HepG2 (cell line): ENCODE measurements around the gene GMCL2. TPM values are rescaled to one million over a fixed set of nuclear protein-coding genes. Genes with fewer than 3 reads are reported as not detected.
A peak's percentile ranks its signal among the peaks of the same experiment; 100 is the strongest.

Experiments
- AGO1 ChIP-seq: fragments of 200-400 bp; formaldehyde crosslinking; IDR thresholded peaks from 2 replicates; pipeline ENCODE4 v1.6.1; 2017; ENCODE audit warnings: mild to moderate bottlenecking, low read depth, low read length, moderate library complexity; ENCODE audit not compliant: poor library complexity, severe bottlenecking
- ATF1 ChIP-seq: IDR thresholded peaks from 2 replicates; pipeline ENCODE4 v1.6.1; 2016; ENCODE audit warnings: mild to moderate bottlenecking, control low read depth
- MED8 ChIP-seq: sonication (generic); formaldehyde crosslinking; IDR thresholded peaks from 2 replicates; pipeline ENCODE4 v1.8.1; 2023; ENCODE audit warnings: mild to moderate bottlenecking, missing genetic modification reagents; ENCODE audit not compliant: insufficient replicate concordance
- MEIS2 ChIP-seq: sonication (generic); formaldehyde crosslinking; IDR thresholded peaks from 2 replicates; pipeline ENCODE4 v1.9.0; 2021; ENCODE audit warnings: mild to moderate bottlenecking, missing genetic modification reagents
- NFRKB ChIP-seq: fragments of 450-650 bp; IDR thresholded peaks from 2 replicates; pipeline ENCODE4 v1.6.1; 2017
- NPAS2 ChIP-seq: sonication (generic); formaldehyde crosslinking; IDR thresholded peaks from 2 replicates; pipeline ENCODE4 v1.8.0; 2022; ENCODE audit warnings: mild to moderate bottlenecking, missing genetic modification reagents, borderline replicate concordance
- RELA ChIP-seq: sonication (generic); formaldehyde crosslinking; IDR thresholded peaks from 2 replicates; pipeline ENCODE4 v1.4.0; 2020; ENCODE audit warnings: missing genetic modification reagents
- SAFB2 ChIP-seq: sonication (generic); formaldehyde crosslinking; IDR thresholded peaks from 2 replicates; pipeline ENCODE4 v1.5.1; 2020; ENCODE audit warnings: missing genetic modification reagents, low read depth, mild to moderate bottlenecking, borderline replicate concordance
- SCMH1 ChIP-seq: sonication (generic); formaldehyde crosslinking; IDR thresholded peaks from 2 replicates; pipeline ENCODE4 v1.9.0; 2021; ENCODE audit warnings: missing genetic modification reagents, mild to moderate bottlenecking, borderline replicate concordance
- TBL1XR1 ChIP-seq: fragments of 150-350 bp; IDR thresholded peaks from 2 replicates; pipeline ENCODE4 v1.6.1; 2014; ENCODE audit warnings: borderline replicate concordance, low read length; ENCODE audit not compliant: partially characterized antibody
- U2AF2 ChIP-seq: fragments of 200-400 bp; formaldehyde crosslinking; IDR thresholded peaks from 2 replicates; pipeline ENCODE4 v1.6.1; 2017; ENCODE audit warnings: low read depth, mild to moderate bottlenecking, low read length
- ZNF552 ChIP-seq: sonication (generic); formaldehyde crosslinking; IDR thresholded peaks from 2 replicates; pipeline ENCODE4 v1.9.0; 2022; ENCODE audit warnings: missing genetic modification reagents, mild to moderate bottlenecking, borderline replicate concordance
- ZNF616 ChIP-seq: sonication (generic); formaldehyde crosslinking; IDR thresholded peaks from 2 replicates; pipeline ENCODE4 v1.5.0; 2020; ENCODE audit warnings: low read depth, mild to moderate bottlenecking, missing genetic modification reagents
- polyA plus RNA-seq, 8 experiments: library from polyadenylated mRNA; depleted of rRNA in 3 of 8; stranded (reverse) in 7 of 8; unstranded in 1 of 8; fragments of >200 nt; fragmentation: Illumina TruSeq in 4 of 8; extraction: Trizol in 4 of 8; gene quantifications; 2 replicates each; pipeline versions ENCODE4 v1.2.1 to v1.2.3, GENCODE V29; 2011 to 2016; ENCODE audit warnings: low read depth in 4 of 8, missing spikeins in 1 of 8, mixed read lengths in 1 of 8; ENCODE audit not compliant: insufficient read depth in 1 of 8
- total RNA-seq, 5 experiments: library from RNA; depleted of rRNA; stranded (reverse); fragments of >200 nt; fragmentation: Illumina TruSeq; extraction: Trizol; gene quantifications; 2 replicates each; pipeline ENCODE4 v1.2.3, GENCODE V29; 2016; ENCODE audit warnings: low read depth in 1 of 5
- TF ChIP-seq, protein P1 (sequence below), 2 experiments: fragments of 450-650 bp in 1 of 2; sonication (generic) in 1 of 2; formaldehyde crosslinking in 1 of 2; IDR thresholded peaks; 2 replicates each; pipeline versions ENCODE4 v1.6.1 to v1.8.0; 2016 to 2022; ENCODE audit warnings: antibody characterized with exemption in 1 of 2, mild to moderate bottlenecking in 1 of 2, missing genetic modification reagents in 1 of 2
- TF ChIP-seq, protein P2 (sequence below): sonication (generic); formaldehyde crosslinking; IDR thresholded peaks from 2 replicates; pipeline ENCODE4 v1.5.0; 2020; ENCODE audit warnings: missing genetic modification reagents
- TF ChIP-seq, protein P3 (sequence below): sonication (generic); formaldehyde crosslinking; IDR thresholded peaks from 2 replicates; pipeline ENCODE4 v1.4.0; 2020; ENCODE audit warnings: missing genetic modification reagents, borderline replicate concordance
- TF ChIP-seq, protein P4 (sequence below): sonication (generic); formaldehyde crosslinking; IDR thresholded peaks from 2 replicates; pipeline ENCODE4 v1.8.0; 2022; ENCODE audit warnings: mild to moderate bottlenecking, missing genetic modification reagents, moderate library complexity

Gene GMCL2
- total and polyA plus RNA-seq, 2 of the 13 experiments (the other 11 are each of a cell fraction or from before 2014, with no cell fraction given): 0.03 TPM; not detected in 1

DNA sequence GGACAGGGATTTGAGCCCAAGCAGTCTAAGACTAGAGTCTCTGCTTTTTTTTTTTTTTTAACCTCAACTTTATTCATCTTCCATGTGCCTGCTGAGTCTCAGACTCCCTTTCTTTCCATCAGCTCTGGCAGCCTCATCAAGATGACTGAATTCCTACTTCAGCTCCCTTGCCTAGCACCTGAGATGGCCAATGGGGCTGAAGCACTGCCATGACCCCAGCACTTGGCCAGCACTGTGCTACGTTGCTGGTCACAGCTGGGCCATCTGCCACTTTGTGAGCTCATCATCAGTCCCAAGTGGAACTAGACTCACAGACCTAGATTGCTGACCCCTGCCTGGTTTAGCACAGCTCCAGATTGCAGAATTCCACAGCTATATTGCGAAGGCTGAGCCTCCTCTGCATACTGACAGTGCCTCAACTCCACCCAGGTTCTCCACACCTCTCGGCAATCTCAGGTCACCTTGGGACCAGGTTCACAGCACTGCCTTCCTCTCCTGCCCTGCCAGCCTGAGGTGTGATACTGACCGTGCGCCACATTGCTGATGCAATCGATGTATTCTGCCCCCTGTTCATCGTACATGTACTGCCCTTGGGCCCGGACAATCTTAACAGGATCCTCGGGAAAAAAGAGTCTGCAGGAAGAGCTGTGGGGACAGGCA lies 43.8 kb upstream of the GMCL2 start (continued):
- TF ChIP-seq, protein P1, sequence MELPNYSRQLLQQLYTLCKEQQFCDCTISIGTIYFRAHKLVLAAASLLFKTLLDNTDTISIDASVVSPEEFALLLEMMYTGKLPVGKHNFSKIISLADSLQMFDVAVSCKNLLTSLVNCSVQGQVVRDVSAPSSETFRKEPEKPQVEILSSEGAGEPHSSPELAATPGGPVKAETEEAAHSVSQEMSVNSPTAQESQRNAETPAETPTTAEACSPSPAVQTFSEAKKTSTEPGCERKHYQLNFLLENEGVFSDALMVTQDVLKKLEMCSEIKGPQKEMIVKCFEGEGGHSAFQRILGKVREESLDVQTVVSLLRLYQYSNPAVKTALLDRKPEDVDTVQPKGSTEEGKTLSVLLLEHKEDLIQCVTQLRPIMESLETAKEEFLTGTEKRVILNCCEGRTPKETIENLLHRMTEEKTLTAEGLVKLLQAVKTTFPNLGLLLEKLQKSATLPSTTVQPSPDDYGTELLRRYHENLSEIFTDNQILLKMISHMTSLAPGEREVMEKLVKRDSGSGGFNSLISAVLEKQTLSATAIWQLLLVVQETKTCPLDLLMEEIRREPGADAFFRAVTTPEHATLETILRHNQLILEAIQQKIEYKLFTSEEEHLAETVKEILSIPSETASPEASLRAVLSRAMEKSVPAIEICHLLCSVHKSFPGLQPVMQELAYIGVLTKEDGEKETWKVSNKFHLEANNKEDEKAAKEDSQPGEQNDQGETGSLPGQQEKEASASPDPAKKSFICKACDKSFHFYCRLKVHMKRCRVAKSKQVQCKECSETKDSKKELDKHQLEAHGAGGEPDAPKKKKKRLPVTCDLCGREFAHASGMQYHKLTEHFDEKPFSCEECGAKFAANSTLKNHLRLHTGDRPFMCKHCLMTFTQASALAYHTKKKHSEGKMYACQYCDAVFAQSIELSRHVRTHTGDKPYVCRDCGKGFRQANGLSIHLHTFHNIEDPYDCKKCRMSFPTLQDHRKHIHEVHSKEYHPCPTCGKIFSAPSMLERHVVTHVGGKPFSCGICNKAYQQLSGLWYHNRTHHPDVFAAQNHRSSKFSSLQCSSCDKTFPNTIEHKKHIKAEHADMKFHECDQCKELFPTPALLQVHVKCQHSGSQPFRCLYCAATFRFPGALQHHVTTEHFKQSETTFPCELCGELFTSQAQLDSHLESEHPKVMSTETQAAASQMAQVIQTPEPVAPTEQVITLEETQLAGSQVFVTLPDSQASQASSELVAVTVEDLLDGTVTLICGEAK (IDR thresholded peaks at IDR 0.05): no peak
- TF ChIP-seq, protein P1 (CRISPR knock-in tag; IDR thresholded peaks at IDR 0.05): peak; percentile 58; the same call in 1 of the 2 replicates
- TF ChIP-seq U2AF2 (no peak), NPAS2 (CRISPR knock-in tag) (no peak), MED8 (CRISPR knock-in tag) (no peak), ZNF552 (CRISPR knock-in tag) (no peak), NFRKB (no peak), SCMH1 (no peak), MEIS2 (CRISPR knock-in tag) (no peak), RELA (CRISPR knock-in tag) (no peak), ATF1 (CRISPR knock-in tag) (no peak), AGO1 (no peak), SAFB2 (CRISPR knock-in tag) (no peak), ZNF616 (CRISPR knock-in tag) (no peak), TBL1XR1 (no peak)
- TF ChIP-seq, protein P2, sequence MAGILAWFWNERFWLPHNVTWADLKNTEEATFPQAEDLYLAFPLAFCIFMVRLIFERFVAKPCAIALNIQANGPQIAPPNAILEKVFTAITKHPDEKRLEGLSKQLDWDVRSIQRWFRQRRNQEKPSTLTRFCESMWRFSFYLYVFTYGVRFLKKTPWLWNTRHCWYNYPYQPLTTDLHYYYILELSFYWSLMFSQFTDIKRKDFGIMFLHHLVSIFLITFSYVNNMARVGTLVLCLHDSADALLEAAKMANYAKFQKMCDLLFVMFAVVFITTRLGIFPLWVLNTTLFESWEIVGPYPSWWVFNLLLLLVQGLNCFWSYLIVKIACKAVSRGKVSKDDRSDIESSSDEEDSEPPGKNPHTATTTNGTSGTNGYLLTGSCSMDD (CRISPR knock-in tag): no peak
- TF ChIP-seq, protein P3, sequence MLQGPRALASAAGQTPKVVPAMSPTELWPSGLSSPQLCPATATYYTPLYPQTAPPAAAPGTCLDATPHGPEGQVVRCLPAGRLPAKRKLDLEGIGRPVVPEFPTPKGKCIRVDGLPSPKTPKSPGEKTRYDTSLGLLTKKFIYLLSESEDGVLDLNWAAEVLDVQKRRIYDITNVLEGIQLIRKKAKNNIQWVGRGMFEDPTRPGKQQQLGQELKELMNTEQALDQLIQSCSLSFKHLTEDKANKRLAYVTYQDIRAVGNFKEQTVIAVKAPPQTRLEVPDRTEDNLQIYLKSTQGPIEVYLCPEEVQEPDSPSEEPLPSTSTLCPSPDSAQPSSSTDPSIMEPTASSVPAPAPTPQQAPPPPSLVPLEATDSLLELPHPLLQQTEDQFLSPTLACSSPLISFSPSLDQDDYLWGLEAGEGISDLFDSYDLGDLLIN: no peak
- TF ChIP-seq, protein P4, sequence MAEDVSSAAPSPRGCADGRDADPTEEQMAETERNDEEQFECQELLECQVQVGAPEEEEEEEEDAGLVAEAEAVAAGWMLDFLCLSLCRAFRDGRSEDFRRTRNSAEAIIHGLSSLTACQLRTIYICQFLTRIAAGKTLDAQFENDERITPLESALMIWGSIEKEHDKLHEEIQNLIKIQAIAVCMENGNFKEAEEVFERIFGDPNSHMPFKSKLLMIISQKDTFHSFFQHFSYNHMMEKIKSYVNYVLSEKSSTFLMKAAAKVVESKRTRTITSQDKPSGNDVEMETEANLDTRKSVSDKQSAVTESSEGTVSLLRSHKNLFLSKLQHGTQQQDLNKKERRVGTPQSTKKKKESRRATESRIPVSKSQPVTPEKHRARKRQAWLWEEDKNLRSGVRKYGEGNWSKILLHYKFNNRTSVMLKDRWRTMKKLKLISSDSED (CRISPR knock-in tag): no peak
